NCI-H128 (cell line): ENCODE results near the gene COLGALT1.
"Not testable (repeated sequence)": the region's sequence is repeated elsewhere in the genome, so short reads cannot be mapped to it uniquely, and the experiment has no call there.

Experiments used
- DNase-seq: peaks from one replicate; lab custom pipeline; 2025; ENCODE audit not compliant: unreplicated experiment; lab: John Stamatoyannopoulos, UW

The COLGALT1 gene

DNA sequence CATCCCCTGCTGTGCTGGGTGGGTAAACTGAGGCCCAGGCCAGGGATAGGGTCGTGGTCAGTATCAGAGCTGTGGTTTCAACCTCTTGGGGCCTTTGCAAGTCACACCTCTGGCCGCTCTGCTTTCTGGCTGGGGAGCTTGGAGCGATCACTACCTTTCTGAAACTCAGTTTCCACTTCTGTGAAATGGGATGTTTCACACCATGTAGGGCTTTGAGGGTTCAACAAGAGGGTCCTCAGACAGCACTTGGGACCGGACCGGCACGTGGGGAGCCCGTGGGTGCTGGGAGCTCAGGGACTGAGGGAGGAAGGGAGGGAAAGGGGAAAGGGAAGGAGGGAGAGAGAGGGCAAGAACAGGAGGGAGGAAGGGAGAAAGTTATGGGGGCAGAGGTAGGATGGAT is 22.9 kb upstream of the COLGALT1 start:
- DNase-seq, result no peak

DNA sequence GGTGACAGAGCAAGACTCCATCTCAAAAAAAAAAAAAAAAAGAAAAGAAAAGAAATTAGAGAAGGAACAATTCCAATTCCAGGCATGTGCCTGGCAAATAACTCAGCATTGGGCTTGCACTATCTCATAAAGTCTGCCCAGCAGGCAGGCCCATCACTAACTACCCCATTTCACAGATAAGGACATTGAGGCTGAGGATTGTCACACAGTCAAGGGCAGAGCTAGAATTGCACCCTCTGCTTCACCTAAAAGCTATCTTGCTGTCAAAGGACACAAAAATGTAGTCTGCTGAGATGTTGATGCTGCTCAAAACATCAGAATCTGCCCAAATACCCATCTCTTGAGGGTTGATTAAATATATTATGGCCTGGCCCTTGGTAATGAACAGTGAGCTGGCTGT is 20.7 kb upstream of the COLGALT1 start:
- no peak for DNase-seq

- DNase-seq, result no peak
Measured at GRCh38 chr19:17536955-17537354, 18.5 kb upstream of the COLGALT1 start.

- DNase-seq, result no peak
Measured at GRCh38 chr19:17538684-17539237, 16.7 kb upstream of the COLGALT1 start.

- DNase-seq, result peak; percentile 73
Measured at GRCh38 chr19:17539238-17540117, 16.0 kb upstream of the COLGALT1 start.

GRCh38 chr19:17540174-17540573 is 15.3 kb upstream of the COLGALT1 start:
- DNase-seq, result no peak

GRCh38 chr19:17541184-17541759 is 14.2 kb upstream of the COLGALT1 start:
- DNase-seq, result no peak

DNA sequence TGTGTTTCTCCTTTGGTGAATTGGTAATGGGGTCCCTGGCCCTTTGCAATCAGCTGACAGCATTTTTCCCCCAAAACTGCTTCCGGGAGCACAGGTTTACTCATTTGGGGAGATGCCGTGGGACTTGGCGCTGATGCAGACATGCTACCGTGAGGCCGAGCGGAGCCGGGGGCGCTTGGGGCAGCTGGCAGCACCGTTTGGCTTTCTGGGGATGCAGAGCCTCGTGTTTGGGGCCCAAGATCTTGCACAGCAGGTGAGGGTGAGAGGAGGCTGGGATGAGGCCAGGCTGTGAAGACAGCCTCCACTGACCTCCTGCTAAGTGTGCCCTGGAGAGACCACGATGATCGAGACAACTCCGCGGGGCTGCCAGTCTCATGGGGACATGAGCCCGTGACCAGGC is 13.4 kb upstream of the COLGALT1 start:
- no peak for DNase-seq

- no peak for DNase-seq
Measured at GRCh38 chr19:17542793-17543582, 12.5 kb upstream of the COLGALT1 start.

GRCh38 chr19:17543986-17544385 is 11.5 kb upstream of the COLGALT1 start:
- no peak for DNase-seq

DNA sequence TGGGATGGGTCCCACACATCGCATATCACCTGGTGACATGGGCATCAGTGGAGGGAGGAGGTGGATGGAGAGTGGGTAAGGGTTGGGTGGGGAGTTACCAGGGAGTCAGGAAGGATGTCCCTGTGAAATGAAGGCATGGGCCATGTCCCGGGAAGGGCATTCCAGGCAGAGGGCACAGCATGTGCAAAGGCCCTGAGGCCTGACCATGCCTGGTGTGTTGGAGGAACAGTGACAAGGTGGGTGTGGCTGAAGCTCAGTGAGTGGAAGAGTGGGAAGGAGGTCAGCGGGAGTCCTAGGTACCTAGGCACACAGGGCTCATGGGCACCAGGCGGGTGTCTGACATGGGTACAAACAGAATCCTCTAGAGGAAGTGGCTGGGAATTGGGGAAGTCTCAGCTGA is 11.0 kb upstream of the COLGALT1 start:
- no peak for DNase-seq

DNA sequence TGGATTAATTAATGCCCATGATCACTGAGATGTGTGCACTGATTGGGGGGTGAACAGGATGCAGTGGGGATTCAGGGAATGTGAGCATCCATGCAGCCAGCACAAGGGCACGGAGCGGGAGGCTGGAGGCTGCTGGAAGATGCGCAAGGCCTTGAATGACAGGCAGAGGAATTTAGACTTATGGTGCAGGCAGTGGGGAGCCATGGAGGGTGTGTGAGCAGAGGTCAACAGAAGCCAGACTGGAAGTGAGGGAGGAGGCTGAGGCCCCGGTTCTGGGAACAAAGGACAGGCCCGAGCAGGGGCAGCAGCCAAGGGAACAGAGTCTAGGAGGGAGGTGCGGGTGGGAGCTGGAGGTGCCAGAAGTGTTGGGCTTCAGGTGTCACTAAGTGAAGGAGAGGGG is 7.3 kb upstream of the COLGALT1 start:
- DNase-seq, result no peak

- DNase-seq, result no peak
Measured at GRCh38 chr19:17549085-17549740, 6.2 kb upstream of the COLGALT1 start.

- no peak for DNase-seq
Measured at GRCh38 chr19:17550076-17550667, 5.3 kb upstream of the COLGALT1 start.

- DNase-seq, result not testable (repeated sequence)
Measured at GRCh38 chr19:17552735-17553134, 2.7 kb upstream of the COLGALT1 start.

DNA sequence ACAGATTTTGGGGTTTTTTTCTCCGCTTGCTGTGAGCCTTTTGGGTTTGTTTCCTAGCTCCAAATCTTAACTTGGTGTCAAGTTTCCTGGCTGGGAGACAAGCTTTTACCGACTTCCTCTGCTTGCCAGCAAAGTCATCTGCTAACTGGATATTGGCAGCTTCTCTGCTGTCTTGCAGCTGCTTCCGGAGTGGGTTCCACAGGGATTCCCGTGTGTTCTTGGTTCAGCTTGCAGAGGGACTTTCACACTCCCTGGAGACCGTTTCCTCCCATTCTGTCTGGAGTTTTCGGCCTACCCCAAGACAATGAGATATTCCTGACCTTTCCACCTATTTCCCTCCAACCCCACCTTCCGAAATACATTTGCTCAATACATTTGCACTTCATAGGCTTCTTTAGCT is 2.2 kb upstream of the COLGALT1 start:
- no peak for DNase-seq

- no peak for DNase-seq
Measured at GRCh38 chr19:17554968-17555479, 425 bp upstream of the COLGALT1 start.

GRCh38 chr19:17555929-17556813 is 722 bp downstream of the COLGALT1 start:
- DNase-seq, result no peak

DNA sequence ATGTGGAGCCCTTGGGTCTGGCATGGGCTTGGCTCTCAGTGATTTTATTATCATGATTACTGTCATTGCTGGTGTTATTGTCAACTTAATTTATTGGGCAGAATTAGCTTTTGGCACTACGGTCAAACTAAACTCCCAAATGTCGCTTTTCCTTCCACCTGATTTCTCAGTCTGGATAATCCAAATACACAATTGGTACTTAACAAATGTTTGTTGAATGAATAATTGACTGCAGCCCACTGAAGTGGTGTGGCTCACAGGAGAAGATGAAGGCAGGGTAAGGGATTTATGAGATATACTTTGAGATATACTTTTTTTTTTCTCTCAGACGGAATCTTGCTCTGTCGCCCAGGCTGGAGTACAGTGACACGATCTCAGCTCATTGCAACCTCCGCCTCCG is 1.5 kb downstream of the COLGALT1 start:
- no peak for DNase-seq
